ENCODE results near the gene ABCC5. TPM values are rescaled to one million over a fixed set of nuclear protein-coding genes. Genes with fewer than 3 reads are reported as not detected.
A peak's percentile ranks its signal among the peaks of the same experiment; 100 is the strongest.
"Not testable (repeated sequence)": the region's sequence is repeated elsewhere in the genome, so short reads cannot be mapped to it uniquely, and the experiment has no call there.

The ABCC5 gene
- total and polyA plus RNA-seq, 2 experiments from 2014 or later = 27.8 to 41.4 TPM

DNA sequence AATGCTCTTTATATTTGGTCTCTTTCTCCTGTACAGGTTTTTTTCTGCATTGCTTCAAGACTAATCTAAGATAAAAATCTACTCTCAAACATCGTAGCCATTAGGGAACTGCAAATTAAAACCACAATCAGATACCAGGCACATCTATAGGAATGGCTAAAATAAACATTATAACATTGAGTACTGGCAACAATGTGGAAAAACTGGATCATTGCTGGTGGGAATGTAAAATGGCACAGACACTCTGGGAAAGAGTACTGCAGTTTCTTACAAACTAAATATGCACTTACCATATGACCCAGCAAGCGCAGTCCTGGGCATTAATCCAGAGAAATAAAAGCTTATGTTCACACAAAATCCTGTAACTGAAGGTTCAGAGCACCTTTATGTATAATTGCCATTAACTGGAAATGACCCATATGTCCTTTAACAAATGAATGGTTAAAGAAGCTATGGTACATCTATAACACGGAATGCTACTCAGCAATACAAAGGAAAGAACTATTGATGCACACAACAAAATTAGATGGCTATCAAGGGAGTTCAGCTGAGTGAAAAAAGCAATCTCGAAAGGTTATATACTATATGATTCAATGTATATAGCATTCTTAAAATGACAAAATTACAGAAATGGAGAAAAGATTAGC, 6.3 kb downstream of the ABCC5 start:
- Histone ChIP-seq H3K4me1 (ENCODE audit: insufficient read depth) (peaks cover 16% of the 10 kb centered on the region), H3K4me2 (no peak overlapping the region), H3K36me3 (replicated peaks; ENCODE audit: insufficient read depth, low read depth) (no peaks in the 10 kb centered on the region), H3K9me3 (ENCODE audit: low read depth) (no peaks in the 10 kb centered on the region), H2AFZ (no peak overlapping the region), H3K79me2 (peaks cover 16% of the 10 kb centered on the region), H4K20me1 (ENCODE audit: insufficient read depth, poor library complexity, severe bottlenecking) (no peaks in the 10 kb centered on the region), H3K4me3 (no peak overlapping the region), H3K9me2 (replicated peaks; ENCODE audit: insufficient read depth) (no peaks in the 10 kb centered on the region), H3K27ac (no peak overlapping the region), H3K27me3 (no peaks in the 10 kb centered on the region)
- TF ChIP-seq, protein P1, sequence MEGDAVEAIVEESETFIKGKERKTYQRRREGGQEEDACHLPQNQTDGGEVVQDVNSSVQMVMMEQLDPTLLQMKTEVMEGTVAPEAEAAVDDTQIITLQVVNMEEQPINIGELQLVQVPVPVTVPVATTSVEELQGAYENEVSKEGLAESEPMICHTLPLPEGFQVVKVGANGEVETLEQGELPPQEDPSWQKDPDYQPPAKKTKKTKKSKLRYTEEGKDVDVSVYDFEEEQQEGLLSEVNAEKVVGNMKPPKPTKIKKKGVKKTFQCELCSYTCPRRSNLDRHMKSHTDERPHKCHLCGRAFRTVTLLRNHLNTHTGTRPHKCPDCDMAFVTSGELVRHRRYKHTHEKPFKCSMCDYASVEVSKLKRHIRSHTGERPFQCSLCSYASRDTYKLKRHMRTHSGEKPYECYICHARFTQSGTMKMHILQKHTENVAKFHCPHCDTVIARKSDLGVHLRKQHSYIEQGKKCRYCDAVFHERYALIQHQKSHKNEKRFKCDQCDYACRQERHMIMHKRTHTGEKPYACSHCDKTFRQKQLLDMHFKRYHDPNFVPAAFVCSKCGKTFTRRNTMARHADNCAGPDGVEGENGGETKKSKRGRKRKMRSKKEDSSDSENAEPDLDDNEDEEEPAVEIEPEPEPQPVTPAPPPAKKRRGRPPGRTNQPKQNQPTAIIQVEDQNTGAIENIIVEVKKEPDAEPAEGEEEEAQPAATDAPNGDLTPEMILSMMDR (IDR thresholded peaks at IDR 0.05; ENCODE audit: poor library complexity) = no peak
- TF ChIP-seq EZH2phosphoT487 (IDR thresholded peaks at IDR 0.05; ENCODE audit: low read depth, severe bottlenecking, unreplicated experiment) (no peak), EZH2 (IDR thresholded peaks at IDR 0.05; ENCODE audit: borderline replicate concordance) (no peak)
- WGBS (ENCODE audit: low lambda C conversion rate, missing lambda C conversion rate) = 58% methylated on average over 4 of the region's 4 CpGs
- no peak for DNase-seq (ENCODE audit: low spot score)

DNA sequence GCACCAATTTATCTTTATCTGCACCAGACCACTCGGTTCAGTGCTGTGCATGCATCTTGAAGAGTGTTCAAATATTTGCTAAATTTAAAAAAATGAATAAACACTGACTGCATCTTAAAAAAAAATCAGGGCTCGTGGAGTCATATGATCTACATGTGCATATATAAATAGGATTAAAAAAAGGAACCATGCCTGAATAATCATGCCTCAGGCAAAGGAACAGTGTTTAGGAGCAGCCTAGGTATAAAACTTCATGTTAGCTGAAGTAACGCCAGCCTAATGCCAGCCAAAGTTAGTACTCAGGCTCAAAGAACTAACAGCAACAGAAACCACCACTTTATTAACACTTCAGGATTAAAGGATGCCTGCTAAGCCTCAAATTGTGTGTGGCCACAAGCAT, 9.5 kb downstream of the ABCC5 start:
- H3K9me3 ChIP-seq (ENCODE audit: low read depth) = no peaks in the 10 kb centered on the region
- no peak overlapping the region for H3K4me3 ChIP-seq
- H3K36me3 ChIP-seq (replicated peaks; ENCODE audit: insufficient read depth, low read depth) = no peaks in the 10 kb centered on the region
- no peak overlapping the region for H3K4me2 ChIP-seq
- no peaks in the 10 kb centered on the region for H3K27me3 ChIP-seq
- peaks cover 13% of the 10 kb centered on the region for H3K4me1 ChIP-seq (ENCODE audit: insufficient read depth)
- 59% methylated on average over 3 of the region's 3 CpGs for WGBS (ENCODE audit: low lambda C conversion rate, missing lambda C conversion rate)
- no peaks in the 10 kb centered on the region for H3K79me2 ChIP-seq
- no peak for DNase-seq (ENCODE audit: low spot score)
- H3K27ac ChIP-seq = no peak overlapping the region
- no peaks in the 10 kb centered on the region for H4K20me1 ChIP-seq (ENCODE audit: insufficient read depth, poor library complexity, severe bottlenecking)
- no peak for TF ChIP-seq EZH2phosphoT487 (IDR thresholded peaks at IDR 0.05; ENCODE audit: low read depth, severe bottlenecking, unreplicated experiment)
- TF ChIP-seq, protein P1 (IDR thresholded peaks at IDR 0.05; ENCODE audit: poor library complexity) = no peak
- no peak for TF ChIP-seq EZH2 (IDR thresholded peaks at IDR 0.05; ENCODE audit: borderline replicate concordance)
- H3K9me2 ChIP-seq (replicated peaks; ENCODE audit: insufficient read depth) = no peaks in the 10 kb centered on the region
- H2AFZ ChIP-seq = no peak overlapping the region

DNA sequence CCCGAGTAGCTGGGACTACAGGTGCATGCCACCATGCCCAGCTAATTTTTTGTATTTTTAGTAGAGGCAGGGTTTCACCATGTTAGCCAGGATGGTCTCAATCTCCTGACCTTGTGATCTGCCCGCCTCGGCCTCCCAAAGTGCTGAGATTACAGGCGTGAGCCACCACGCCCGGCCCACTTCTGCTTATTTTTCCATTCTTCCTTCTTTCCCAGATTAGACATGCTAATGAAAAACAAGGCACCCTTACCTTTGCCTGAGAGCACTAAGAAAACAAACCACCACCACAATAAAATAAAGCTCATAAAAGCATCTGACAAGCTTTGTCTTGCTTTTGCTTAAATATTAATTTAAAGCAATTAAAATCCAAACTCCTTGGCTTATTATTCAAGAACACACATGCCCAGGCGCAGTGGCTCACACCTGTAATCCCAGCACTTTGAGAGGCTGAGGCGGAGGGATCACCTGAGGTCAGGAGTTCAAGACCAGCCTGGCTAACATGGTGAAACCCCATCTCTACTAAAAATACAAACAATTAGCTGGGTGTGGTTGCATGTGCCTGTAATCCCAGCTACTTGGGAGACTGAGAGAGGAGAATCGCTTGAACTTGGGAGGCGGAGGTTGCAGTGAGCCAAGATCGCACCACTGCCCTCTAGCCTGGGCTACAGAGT, 10.4 kb downstream of the ABCC5 start:
- H3K9me3 ChIP-seq (ENCODE audit: low read depth); H2AFZ ChIP-seq; H3K4me2 ChIP-seq; H3K36me3 ChIP-seq (replicated peaks; ENCODE audit: insufficient read depth, low read depth); H3K79me2 ChIP-seq; H3K9me2 ChIP-seq (replicated peaks; ENCODE audit: insufficient read depth); H3K27ac ChIP-seq; H3K27me3 ChIP-seq; H4K20me1 ChIP-seq (ENCODE audit: insufficient read depth, poor library complexity, severe bottlenecking); DNase-seq (ENCODE audit: low spot score); H3K4me3 ChIP-seq: not testable (repeated sequence)
- 98% methylated on average over 11 of the region's 11 CpGs for WGBS (ENCODE audit: low lambda C conversion rate, missing lambda C conversion rate)
- peaks cover 13% of the 10 kb centered on the region for H3K4me1 ChIP-seq (ENCODE audit: insufficient read depth)

DNA sequence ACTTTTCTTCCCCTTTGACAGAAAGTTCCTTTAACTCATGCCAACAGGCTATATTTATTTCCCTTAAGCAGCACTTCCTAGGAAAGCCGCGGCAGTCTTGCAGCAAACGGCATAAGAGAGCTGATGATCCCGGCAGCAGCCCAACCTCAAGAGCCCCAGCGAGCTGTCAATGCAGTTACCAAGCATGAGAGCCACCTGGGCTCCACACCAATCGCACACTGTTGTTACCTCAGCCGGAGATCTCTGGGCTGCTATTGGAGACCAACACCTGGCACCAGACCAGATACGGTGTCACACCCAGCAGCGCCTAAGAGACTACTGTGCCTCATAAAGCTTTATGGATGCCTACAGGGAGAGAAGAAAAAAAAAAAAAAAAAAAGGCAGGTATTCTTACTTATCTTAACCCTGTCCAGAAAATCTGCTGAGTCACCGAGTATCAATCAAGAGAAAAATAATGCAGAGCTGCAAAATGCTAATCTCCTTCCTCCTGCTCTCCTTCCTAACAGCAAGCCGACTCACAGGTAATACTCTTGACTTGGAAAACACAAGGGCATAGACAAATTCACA, 11.7 kb downstream of the ABCC5 start:
- TF ChIP-seq EZH2 (IDR thresholded peaks at IDR 0.05; ENCODE audit: borderline replicate concordance) (no peak), EZH2phosphoT487 (IDR thresholded peaks at IDR 0.05; ENCODE audit: low read depth, severe bottlenecking, unreplicated experiment) (no peak)
- TF ChIP-seq, protein P1 (IDR thresholded peaks at IDR 0.05; ENCODE audit: poor library complexity) = no peak
- Histone ChIP-seq H3K27me3 (no peaks in the 10 kb centered on the region), H2AFZ (no peak overlapping the region), H3K27ac (peak overlapping the region; percentile 72), H3K9me3 (ENCODE audit: low read depth) (no peaks in the 10 kb centered on the region), H3K4me3 (no peak overlapping the region), H3K4me2 (peak overlapping the region; percentile 39), H3K4me1 (ENCODE audit: insufficient read depth) (peaks cover 13% of the 10 kb centered on the region), H3K79me2 (peaks cover 11% of the 10 kb centered on the region), H3K36me3 (replicated peaks; ENCODE audit: insufficient read depth, low read depth) (no peaks in the 10 kb centered on the region), H4K20me1 (ENCODE audit: insufficient read depth, poor library complexity, severe bottlenecking) (no peaks in the 10 kb centered on the region), H3K9me2 (replicated peaks; ENCODE audit: insufficient read depth) (no peaks in the 10 kb centered on the region)
- WGBS (ENCODE audit: low lambda C conversion rate, missing lambda C conversion rate) = 28% methylated on average over 11 of the region's 11 CpGs
- peak; percentile 86 for DNase-seq (ENCODE audit: low spot score)

Measured in hepatocyte (in vitro differentiated cells).